ENCODE measurements around the gene GP9. TPM values are rescaled to one million over a fixed set of nuclear protein-coding genes. Genes with fewer than 3 reads are reported as not detected.

Gene GP9
- total and polyA plus RNA-seq, 12 donors = 0.13 to 1.6 TPM; not detected in 10

- H3K4me3 ChIP-seq = no peak overlapping the region
- no peaks in the 10 kb centered on the region for H3K27me3 ChIP-seq
- 61 to 79% (median 73%) methylated on average over 7 of the region's 7 CpGs for WGBS, 4 donors
- DNase-seq = no peak
- TF ChIP-seq CTCF (IDR thresholded peaks at IDR 0.05) = no peak
- TF ChIP-seq POLR2A (IDR thresholded peaks at IDR 0.05) = no peak
- no peaks in the 10 kb centered on the region for H3K36me3 ChIP-seq (replicated peaks in 1 of 2)
- peak overlapping the region in 1 of 5 donors; percentile 2 for H3K27ac ChIP-seq
- no peaks in the 10 kb centered on the region for H3K9me3 ChIP-seq (replicated peaks in 1 of 3)
- intact Hi-C loops (cut with DNase I) = no loop called here
- H3K4me1 ChIP-seq (replicated peaks in 1 of 2) = no peaks in the 10 kb centered on the region
Measured at GRCh38 chr3:129077222-129077621, 16.6 kb downstream of the GP9 start.

DNA sequence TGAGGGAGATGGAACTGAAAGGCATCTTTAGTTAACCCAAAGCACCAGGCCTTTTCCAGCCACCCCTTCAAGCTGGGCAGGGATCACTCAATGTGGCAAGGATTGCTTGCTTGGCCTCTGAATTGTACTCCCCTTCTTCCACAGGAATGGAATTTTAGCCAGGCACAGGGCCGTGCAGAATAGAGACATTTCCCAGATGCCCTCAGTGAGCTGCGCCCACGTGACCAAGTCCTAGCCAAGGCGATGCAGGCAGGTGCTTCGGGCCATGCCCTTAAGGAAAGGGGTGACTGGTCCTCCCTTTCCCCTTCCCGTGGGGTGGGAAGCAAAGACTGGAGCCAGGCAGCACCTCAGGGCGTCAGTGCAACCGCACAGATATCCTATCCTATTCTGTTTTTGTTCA, 17.9 kb downstream of the GP9 start:
- H3K4me3 ChIP-seq = no peak overlapping the region
- intact Hi-C loops (cut with DNase I) = no loop called here
- no peaks in the 10 kb centered on the region for H3K27me3 ChIP-seq
- no peak for TF ChIP-seq POLR2A (IDR thresholded peaks at IDR 0.05)
- no peak for TF ChIP-seq CTCF (IDR thresholded peaks at IDR 0.05)
- H3K27ac ChIP-seq = no peak overlapping the region
- no peaks in the 10 kb centered on the region for H3K9me3 ChIP-seq (replicated peaks in 1 of 3)
- WGBS, 4 donors = 82 to 93% (median 89%) methylated on average over 7 to 8 of the region's 8 CpGs
- H3K36me3 ChIP-seq (replicated peaks in 1 of 2) = no peaks in the 10 kb centered on the region
- H3K4me1 ChIP-seq (replicated peaks in 1 of 2) = no peaks in the 10 kb centered on the region
- no peak for DNase-seq

DNA sequence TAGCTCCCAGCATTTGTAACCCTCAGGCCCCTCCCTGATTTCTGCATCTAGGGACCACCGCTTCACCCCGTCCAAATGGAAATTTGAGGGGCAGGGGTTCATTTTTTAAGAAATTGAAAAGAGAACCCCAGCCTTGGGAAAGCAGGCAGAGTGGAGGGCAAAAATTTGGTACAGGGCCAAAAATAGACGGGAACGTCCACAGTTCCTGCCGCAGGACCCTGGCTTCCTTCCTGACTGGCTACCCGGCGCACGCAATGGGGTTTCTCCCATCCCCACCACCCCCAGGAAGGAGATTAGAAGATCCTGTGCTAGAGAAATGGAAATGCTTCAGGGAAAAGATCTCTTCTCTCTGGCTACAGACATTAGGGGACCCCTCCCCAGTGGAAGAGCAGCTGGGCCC, 20.9 kb downstream of the GP9 start:
- H3K4me1 ChIP-seq (replicated peaks in 1 of 2) = no peaks in the 10 kb centered on the region
- H3K9me3 ChIP-seq (replicated peaks in 1 of 3) = no peaks in the 10 kb centered on the region
- H3K36me3 ChIP-seq (replicated peaks in 1 of 2) = no peaks in the 10 kb centered on the region
- 75 to 83% (median 81%) methylated on average over 8 of the region's 8 CpGs for WGBS, 4 donors
- H3K27ac ChIP-seq = no peak overlapping the region
- TF ChIP-seq POLR2A (IDR thresholded peaks at IDR 0.05) = no peak
- TF ChIP-seq CTCF (IDR thresholded peaks at IDR 0.05) = no peak
- DNase-seq = no peak
- no peaks in the 10 kb centered on the region for H3K27me3 ChIP-seq
- H3K4me3 ChIP-seq = no peak overlapping the region
- intact Hi-C loops (cut with DNase I) = no loop called here

- Histone ChIP-seq H3K27ac (no peak overlapping the region), H3K36me3 (replicated peaks in 1 of 2) (no peaks in the 10 kb centered on the region), H3K4me3 (no peak overlapping the region), H3K9me3 (replicated peaks in 1 of 3) (no peaks in the 10 kb centered on the region), H3K27me3 (no peaks in the 10 kb centered on the region), H3K4me1 (replicated peaks in 1 of 2) (peaks cover 0 to under 1% of the 10 kb centered on the region in 2 donors)
- no peak for DNase-seq
- TF ChIP-seq CTCF (IDR thresholded peaks at IDR 0.05) (no peak), POLR2A (IDR thresholded peaks at IDR 0.05) (no peak)
- 79 to 85% (median 85%) methylated on average over 9 of the region's 9 CpGs for WGBS, 4 donors
- intact Hi-C loops (cut with DNase I) = no loop called here
Measured at GRCh38 chr3:129082026-129082425, 21.4 kb downstream of the GP9 start.
